GM18511 (cell line): ENCODE results near the gene MED27.

Experiments
- ATAC-seq: cut with Tn5 transposase; IDR thresholded peaks from one replicate; pipeline ENCODE4 v1.9.1; 2021; ENCODE audit warnings: mild to moderate bottlenecking, moderate library complexity; ENCODE audit not compliant: unreplicated experiment

MED27 gene

DNA sequence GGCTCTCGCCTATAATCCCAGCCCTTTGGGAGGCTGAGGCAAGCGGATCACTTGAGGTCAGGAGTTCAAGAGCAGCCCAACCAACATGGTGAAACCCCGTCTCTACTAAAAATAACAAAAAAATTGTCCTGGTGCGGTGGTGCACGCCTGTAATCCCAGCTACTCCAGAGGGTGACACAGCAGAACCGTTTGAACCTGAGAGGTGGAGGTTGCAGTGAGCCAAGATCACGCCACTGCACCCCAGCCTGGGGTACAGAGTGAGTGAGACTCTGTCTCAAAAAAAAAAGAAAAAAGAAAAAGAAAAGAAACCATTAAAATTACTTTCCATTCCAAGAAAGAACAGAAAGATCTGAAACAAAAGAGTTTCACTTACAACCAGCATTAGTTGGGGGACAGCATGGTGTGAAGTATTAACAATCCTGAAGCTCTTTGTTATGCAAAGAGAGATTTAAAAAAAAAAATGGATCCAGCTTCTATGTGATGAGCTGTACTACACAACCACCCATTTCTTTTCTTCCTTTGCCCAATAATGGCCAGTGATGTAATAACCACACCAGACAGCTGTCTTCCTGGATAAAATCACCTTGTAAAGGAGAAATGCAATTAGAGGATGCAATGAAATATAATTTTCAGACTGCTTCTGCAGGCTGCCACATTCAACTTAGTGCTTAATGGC, 76.9 kb downstream of the MED27 start:
- ATAC-seq, result no peak

- no peak for ATAC-seq
These were observed 78.1 kb downstream of the MED27 start for GRCh38 chr9:132001567-132001966.

DNA sequence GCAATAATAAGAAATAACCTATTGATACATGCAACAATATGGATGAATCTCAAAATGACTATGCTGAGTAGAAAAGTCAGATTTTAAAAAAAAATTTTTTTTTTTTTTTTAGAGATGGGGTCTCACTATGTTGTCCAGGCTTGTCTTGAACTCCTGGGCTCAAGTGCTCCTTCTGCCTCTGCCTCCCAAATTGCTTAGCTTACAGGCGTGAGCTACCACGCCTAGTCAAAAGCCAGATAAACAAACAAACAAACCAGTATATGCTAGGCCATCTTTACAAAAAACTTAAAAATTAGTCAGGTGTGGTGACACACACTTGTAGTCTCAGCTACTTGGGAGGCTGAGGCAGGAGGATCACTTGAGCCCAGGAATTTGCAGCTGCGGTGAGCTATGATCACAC, 79.0 kb downstream of the MED27 start:
- no peak for ATAC-seq

GRCh38 chr9:131999692-132000551, 79.7 kb downstream of the MED27 start:
- no peak for ATAC-seq

DNA sequence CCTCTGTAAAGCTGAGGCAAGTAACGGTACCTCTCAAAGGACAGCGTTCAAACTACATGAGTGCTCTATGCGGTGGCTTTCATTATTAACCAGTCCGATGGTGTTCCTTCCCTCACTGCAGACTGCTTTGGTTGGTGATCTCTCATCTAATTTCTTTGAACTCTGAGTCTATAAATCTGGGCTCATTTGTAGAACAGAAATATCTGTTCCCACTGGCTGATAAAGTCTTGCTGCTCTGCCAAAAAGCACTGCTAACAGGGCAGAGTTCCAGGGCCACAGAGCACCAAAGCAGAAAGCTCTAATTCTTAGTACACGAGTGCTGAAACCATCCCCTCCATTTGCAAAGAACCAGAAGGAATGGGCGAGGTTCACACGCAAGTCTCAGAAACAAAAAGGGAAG, 81.9 kb downstream of the MED27 start:
- ATAC-seq, result no peak

GRCh38 chr9:131997076-131997475, 82.6 kb downstream of the MED27 start:
- ATAC-seq, result no peak

DNA sequence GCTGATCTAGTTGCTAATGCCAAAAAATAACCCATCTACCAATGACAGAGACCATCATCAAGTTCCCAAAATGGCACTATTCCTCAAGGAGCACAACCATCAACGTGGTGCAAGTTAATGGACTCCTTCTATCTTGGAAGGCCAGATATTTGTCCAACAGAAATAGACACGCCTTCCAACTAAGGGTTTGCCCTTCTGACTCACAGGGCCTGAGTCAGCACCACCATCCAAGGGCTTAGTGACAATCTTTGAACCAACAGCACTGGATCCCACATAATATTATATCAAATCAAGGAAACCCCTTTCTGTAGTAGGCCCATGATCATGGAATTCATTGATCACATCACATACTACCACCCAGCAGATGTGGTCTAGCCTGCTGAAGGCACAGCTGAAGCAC, 84.3 kb downstream of the MED27 start:
- ATAC-seq, result no peak

GRCh38 chr9:131994364-131995125, 85.1 kb downstream of the MED27 start:
- ATAC-seq, result no peak

DNA sequence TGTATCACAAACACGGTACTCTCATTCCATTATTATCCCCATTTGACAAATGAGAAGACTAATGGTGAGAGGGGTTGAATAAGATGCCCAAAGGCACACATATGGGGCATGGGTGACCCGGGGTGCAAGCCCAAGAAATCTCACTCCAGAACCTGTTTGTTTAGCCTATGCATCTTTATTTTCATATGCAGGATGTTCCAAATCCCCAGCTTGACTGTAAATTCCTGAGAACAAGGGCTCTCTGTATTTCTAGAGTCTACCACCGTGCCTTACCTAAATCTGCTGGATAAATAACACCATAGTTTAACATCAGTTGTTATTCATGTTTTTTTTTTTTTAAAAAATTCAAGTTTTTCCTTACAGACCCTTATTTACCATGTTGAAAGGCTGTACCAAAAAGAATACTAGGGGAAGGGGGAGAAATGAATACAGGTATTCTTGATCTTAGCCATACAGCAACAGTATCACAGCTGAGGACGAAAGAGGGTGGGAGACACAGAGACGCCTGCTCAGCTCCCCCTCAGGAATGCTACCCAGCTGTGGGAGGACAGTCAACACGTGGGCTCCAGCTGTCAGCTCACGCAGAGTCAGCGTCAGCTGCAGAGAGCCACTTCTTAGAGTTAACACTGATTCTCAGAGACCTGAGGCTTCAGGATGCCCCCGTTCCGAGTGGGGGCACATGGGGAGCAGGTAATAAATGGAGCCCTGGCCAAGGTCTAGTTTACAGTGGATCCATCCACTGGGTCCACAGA, 86.6 kb downstream of the MED27 start:
- ATAC-seq, result no peak

DNA sequence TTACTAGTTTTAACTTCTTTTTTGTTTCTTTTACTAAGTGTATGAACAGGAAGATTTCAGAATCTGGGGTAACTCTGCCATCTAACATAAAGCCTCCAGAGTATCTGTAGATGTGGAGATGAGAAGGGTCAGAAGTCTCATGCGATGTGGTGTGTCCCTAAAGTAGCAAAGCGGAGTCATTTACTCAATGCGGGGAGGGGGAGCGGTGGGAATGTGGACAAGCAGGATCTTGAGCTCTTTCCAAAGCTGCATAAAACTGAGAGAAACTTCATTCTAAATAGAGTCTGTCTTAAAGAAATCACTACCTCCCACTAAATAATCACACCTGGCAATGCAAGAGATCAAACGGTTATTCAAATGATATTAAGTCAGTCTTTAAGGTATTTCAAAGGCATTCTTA, 92.4 kb downstream of the MED27 start:
- no peak for ATAC-seq

- no peak for ATAC-seq
These were observed 93.1 kb downstream of the MED27 start for GRCh38 chr9:131986576-131986975.

- no peak for ATAC-seq
These were observed 93.6 kb downstream of the MED27 start for GRCh38 chr9:131986089-131986488.

DNA sequence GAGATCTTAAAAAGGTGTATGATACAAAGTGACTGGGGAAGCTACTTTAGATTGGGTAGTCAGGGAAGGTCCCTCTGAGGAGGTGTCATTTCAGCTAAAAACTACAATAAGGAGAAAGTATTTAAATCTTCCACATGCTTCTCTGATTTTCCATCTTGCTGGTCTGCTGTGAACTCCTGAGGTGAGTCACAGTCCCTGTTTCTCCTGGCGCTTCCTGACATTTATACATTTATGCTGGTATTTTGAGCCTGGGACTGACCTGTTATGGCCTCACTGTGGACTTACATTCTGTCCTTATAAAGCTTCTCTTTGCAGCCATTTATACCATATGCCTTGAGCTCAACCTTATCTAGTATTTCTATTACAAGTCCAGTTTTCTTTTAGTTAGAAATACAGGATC, 95.1 kb downstream of the MED27 start:
- ATAC-seq, result no peak

DNA sequence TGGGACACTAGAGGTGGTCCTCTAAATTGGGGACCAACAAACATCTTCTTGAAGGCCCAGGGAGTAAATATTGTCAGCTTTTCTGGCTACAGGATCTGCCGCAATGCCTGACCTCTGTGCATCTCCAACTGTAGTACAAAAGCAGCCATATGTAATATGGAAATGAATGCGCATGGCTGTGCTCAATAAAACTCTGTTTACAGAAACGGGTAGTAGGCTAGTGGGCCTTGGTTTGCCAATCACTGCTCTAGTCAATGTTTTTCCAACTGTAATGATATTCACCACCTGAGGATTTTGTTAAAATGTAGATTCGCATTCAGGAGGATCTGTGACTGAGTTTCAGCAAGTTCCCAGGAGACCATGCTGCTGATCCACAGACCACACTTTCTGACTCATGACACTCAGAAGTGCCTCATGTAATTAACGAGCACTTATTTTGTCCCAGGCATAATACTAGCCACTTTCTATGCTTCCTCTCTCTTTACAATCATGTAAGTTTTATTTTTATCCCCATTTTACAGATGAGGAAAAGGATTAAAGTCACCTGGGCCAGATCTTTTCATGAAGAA, 96.9 kb downstream of the MED27 start:
- no peak for ATAC-seq

- ATAC-seq, result no peak
These were observed 97.6 kb downstream of the MED27 start for GRCh38 chr9:131982102-131982501.

- ATAC-seq, result no peak
These were observed 98.4 kb downstream of the MED27 start for GRCh38 chr9:131981116-131981776.

GRCh38 chr9:131980267-131981016, 99.2 kb downstream of the MED27 start:
- no peak for ATAC-seq

GRCh38 chr9:131977109-131977838, 102.4 kb downstream of the MED27 start:
- no peak for ATAC-seq
